Neural progenitor cell (in vitro differentiated cells): ENCODE results near the gene C11orf58. TPM values are rescaled to one million over a fixed set of nuclear protein-coding genes. Genes with fewer than 3 reads are reported as not detected.

Experiments used
- DNase-seq: peaks from one replicate; pipeline ENCODE4 v3.0.0-alpha.2; 2016; ENCODE audit warnings: low spot score
- H2AFZ ChIP-seq: fragments of 200-600 bp; sonication (generic); replicated peaks from 2 replicates; pipeline ENCODE4 v1.6.1; 2016; ENCODE audit warnings: antibody characterized with exemption
- H3F3A ChIP-seq: fragments of 200-600 bp; sonication (generic); 2 replicates; pipeline ENCODE4 v1.6.1; 2016; ENCODE audit warnings: antibody characterized with exemption, low read depth
- H3K27ac ChIP-seq: fragments of 200-600 bp; sonication (generic); 2 replicates; pipeline ENCODE4 v1.5.1; 2016; ENCODE audit warnings: mild to moderate bottlenecking
- H3K27me3 ChIP-seq: fragments of 200-600 bp; sonication (generic); 2 replicates; pipeline ENCODE4 v1.6.1; 2016; ENCODE audit warnings: mild to moderate bottlenecking, moderate library complexity
- H3K36me3 ChIP-seq: fragments of 200-600 bp; sonication (generic); 2 replicates; pipeline ENCODE4 v1.5.1; 2016
- H3K4me1 ChIP-seq: fragments of 200-600 bp; sonication (generic); 2 replicates; pipeline ENCODE4 v1.6.1; 2016; ENCODE audit warnings: mixed run types
- H3K4me2 ChIP-seq: fragments of 200-600 bp; sonication (generic); 2 replicates; pipeline ENCODE4 v1.6.1; 2016
- H3K4me3 ChIP-seq: fragments of 200-600 bp; sonication (generic); 2 replicates; pipeline ENCODE4 v1.5.1; 2016
- H3K79me2 ChIP-seq: fragments of 200-600 bp; sonication (generic); 2 replicates; pipeline ENCODE4 v1.6.1; 2016; ENCODE audit warnings: low read depth
- H3K9ac ChIP-seq: fragments of 200-600 bp; sonication (generic); 2 replicates; pipeline ENCODE4 v1.6.1; 2016
- H3K9me3 ChIP-seq: fragments of 200-600 bp; sonication (generic); 2 replicates; pipeline ENCODE4 v1.5.1; 2016; ENCODE audit warnings: low read depth
- H4K20me1 ChIP-seq: fragments of 200-600 bp; sonication (generic); 2 replicates; pipeline ENCODE4 v1.6.1; 2016; ENCODE audit warnings: low read depth
- H3K27ac Mint-ChIP-seq: 3 replicates; pipeline ENCODE4 v1.8.0; 2021; ENCODE audit warnings: mixed read lengths
- H3K27me3 Mint-ChIP-seq: 2 replicates; pipeline ENCODE4 v1.8.0; 2022; ENCODE audit warnings: low read depth, mild to moderate bottlenecking, inconsistent platforms, moderate library complexity, mixed read lengths; ENCODE audit not compliant: insufficient read depth
- H3K36me3 Mint-ChIP-seq: 3 replicates; pipeline ENCODE4 v1.8.0; 2021; ENCODE audit warnings: mixed read lengths
- H3K4me1 Mint-ChIP-seq: 3 replicates; pipeline ENCODE4 v1.8.0; 2021; ENCODE audit warnings: mixed read lengths
- H3K4me3 Mint-ChIP-seq: 3 replicates; pipeline ENCODE4 v1.8.0; 2021; ENCODE audit warnings: mild to moderate bottlenecking, moderate library complexity, mixed read lengths
- H3K9me3 Mint-ChIP-seq: 3 replicates; pipeline ENCODE4 v1.8.0; 2020; ENCODE audit warnings: mixed read lengths
- EZH2 ChIP-seq: fragments of 200-600 bp; sonication (generic); IDR thresholded peaks from 2 replicates; pipeline ENCODE4 v1.6.1; 2017; ENCODE audit warnings: antibody characterized with exemption, mild to moderate bottlenecking, moderate library complexity
- EZH2phosphoT487 ChIP-seq: fragments of 200-600 bp; sonication (generic); IDR thresholded peaks from 2 replicates; pipeline ENCODE4 v1.6.1; 2017; ENCODE audit warnings: antibody characterized with exemption
- total RNA-seq: library from RNA; depleted of rRNA; stranded (reverse); fragments of >200 nt; gene quantifications from 2 replicates; pipeline ENCODE4 v1.2.3, GENCODE V29; 2015; ENCODE audit warnings: low replicate concordance
- TF ChIP-seq, protein P1 (sequence below): fragments of 200-600 bp; sonication (generic); IDR thresholded peaks from 2 replicates; pipeline ENCODE4 v1.5.1; 2017; ENCODE audit warnings: antibody characterized with exemption, mild to moderate bottlenecking

Gene C11orf58
- total RNA-seq, 1 donor from 2014 or later, result 320 TPM

DNA sequence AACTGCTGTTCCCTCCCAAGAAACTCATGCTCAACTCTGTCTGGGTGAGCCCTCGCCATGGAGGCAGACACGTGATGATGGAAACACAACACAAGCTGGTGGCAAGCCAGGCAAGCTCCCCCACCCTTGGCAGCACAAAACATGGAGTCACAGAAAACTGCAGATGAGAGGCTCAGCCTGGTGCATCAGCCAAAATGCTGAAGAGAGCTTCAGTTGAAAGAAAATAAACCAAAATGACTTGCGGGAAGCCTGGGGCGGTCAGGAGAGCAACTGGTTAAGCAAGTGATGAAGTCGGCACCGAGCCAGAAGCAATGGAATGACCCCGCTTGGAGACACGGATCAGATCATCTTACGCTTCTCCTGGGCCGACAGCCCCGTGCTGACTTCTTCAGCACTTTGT lies 68.3 kb downstream of the C11orf58 start:
- Histone ChIP-seq H3K9me3 (no peaks in the 10 kb centered on the region), H3K36me3 (no peaks in the 10 kb centered on the region), H3F3A (peaks cover 1% of the 10 kb centered on the region), H3K27ac (no peak overlapping the region), H3K27me3 (no peaks in the 10 kb centered on the region), H2AFZ (no peak overlapping the region), H3K4me3 (no peak overlapping the region), H4K20me1 (no peaks in the 10 kb centered on the region), H3K9ac (no peak overlapping the region), H3K4me2 (no peak overlapping the region), H3K79me2 (no peaks in the 10 kb centered on the region), H3K4me1 (peaks cover 16% of the 10 kb centered on the region)
- TF ChIP-seq, protein P1, sequence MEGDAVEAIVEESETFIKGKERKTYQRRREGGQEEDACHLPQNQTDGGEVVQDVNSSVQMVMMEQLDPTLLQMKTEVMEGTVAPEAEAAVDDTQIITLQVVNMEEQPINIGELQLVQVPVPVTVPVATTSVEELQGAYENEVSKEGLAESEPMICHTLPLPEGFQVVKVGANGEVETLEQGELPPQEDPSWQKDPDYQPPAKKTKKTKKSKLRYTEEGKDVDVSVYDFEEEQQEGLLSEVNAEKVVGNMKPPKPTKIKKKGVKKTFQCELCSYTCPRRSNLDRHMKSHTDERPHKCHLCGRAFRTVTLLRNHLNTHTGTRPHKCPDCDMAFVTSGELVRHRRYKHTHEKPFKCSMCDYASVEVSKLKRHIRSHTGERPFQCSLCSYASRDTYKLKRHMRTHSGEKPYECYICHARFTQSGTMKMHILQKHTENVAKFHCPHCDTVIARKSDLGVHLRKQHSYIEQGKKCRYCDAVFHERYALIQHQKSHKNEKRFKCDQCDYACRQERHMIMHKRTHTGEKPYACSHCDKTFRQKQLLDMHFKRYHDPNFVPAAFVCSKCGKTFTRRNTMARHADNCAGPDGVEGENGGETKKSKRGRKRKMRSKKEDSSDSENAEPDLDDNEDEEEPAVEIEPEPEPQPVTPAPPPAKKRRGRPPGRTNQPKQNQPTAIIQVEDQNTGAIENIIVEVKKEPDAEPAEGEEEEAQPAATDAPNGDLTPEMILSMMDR, result no peak
- no peak for TF ChIP-seq EZH2
- TF ChIP-seq EZH2phosphoT487, result no peak
- Mint-ChIP-seq H3K4me3 (no peak overlapping the region), H3K4me1 (peaks cover 15% of the 10 kb centered on the region), H3K9me3 (no peaks in the 10 kb centered on the region), H3K27me3 (peaks cover 2% of the 10 kb centered on the region), H3K27ac (peak overlapping the region; percentile 69), H3K36me3 (peaks cover 12% of the 10 kb centered on the region)
- DNase-seq, result no peak

DNA sequence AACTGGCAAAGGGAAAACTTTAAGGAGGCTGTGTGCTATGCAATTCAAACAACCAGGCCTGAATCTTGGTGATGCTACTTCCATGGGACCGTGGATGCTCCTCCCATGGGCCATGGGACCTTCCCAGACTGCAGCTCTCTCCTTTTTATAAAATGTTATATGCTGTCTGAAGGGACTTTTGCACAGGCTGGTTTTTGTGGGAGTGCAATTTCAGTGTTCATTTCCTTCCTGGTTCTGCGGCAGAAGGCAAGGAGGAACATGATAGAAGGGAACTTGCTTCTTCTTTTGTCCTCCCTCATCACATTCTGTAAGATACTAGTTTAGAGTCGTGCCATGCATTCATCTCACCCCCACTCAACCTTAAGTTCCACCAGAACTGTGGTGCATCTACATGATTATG lies 68.9 kb downstream of the C11orf58 start:
- H3K36me3 ChIP-seq, result no peaks in the 10 kb centered on the region
- H3K36me3 Mint-ChIP-seq, result peaks cover 15% of the 10 kb centered on the region
- H3K9me3 Mint-ChIP-seq, result no peaks in the 10 kb centered on the region
- H3K79me2 ChIP-seq, result no peaks in the 10 kb centered on the region
- peaks cover 21% of the 10 kb centered on the region for H3K4me1 ChIP-seq
- no peaks in the 10 kb centered on the region for H3K9me3 ChIP-seq
- no peaks in the 10 kb centered on the region for H3K27me3 ChIP-seq
- no peak overlapping the region for H3K4me3 ChIP-seq
- H3K27ac Mint-ChIP-seq, result no peak overlapping the region
- H3F3A ChIP-seq, result peaks cover 6% of the 10 kb centered on the region
- H4K20me1 ChIP-seq, result no peaks in the 10 kb centered on the region
- H2AFZ ChIP-seq, result no peak overlapping the region
- H3K4me1 Mint-ChIP-seq, result peaks cover 20% of the 10 kb centered on the region
- H3K27me3 Mint-ChIP-seq, result peaks cover 2% of the 10 kb centered on the region
- no peak for DNase-seq
- no peak overlapping the region for H3K4me2 ChIP-seq
- no peak overlapping the region for H3K27ac ChIP-seq
- no peak overlapping the region for H3K4me3 Mint-ChIP-seq
- no peak overlapping the region for H3K9ac ChIP-seq
- TF ChIP-seq EZH2phosphoT487, result no peak
